Umbilical cord (tissue), 2 donors: Measurements from ENCODE around the gene EZR. TPM values are rescaled to one million over a fixed set of nuclear protein-coding genes. Genes with fewer than 3 reads are reported as not detected.
"Not testable (repeated sequence)": the region's sequence is repeated elsewhere in the genome, so short reads cannot be mapped to it uniquely, and the experiment has no call there.

ENCODE experiments used
- DNase-seq: peaks from one replicate; pipeline ENCODE4 v3.0.0-alpha.2; 2015; ENCODE audit warnings: low spot score
- total RNA-seq: library from RNA; depleted of rRNA; stranded (reverse); fragments of >200 nt; gene quantifications from one replicate; pipeline ENCODE4 v1.2.3, GENCODE V29; 2014; ENCODE audit warnings: low replicate concordance; ENCODE audit not compliant: insufficient read depth

The EZR gene
- total RNA-seq, 1 donor from 2014 or later: 85.5 TPM

- DNase-seq: no peak
Observed at GRCh38 chr6:158843751-158844683, 24.8 kb upstream of the EZR start.

GRCh38 chr6:158841358-158841757, 22.2 kb upstream of the EZR start:
- DNase-seq: no peak

GRCh38 chr6:158840465-158840864, 21.3 kb upstream of the EZR start:
- DNase-seq: no peak

- no peak for DNase-seq
Observed at GRCh38 chr6:158839796-158840195, 20.6 kb upstream of the EZR start.

GRCh38 chr6:158838790-158839189, 19.6 kb upstream of the EZR start:
- DNase-seq: not testable (repeated sequence)

GRCh38 chr6:158837684-158838625, 18.8 kb upstream of the EZR start:
- peak; percentile 75 for DNase-seq

- no peak for DNase-seq
Observed at GRCh38 chr6:158836625-158837311, 17.6 kb upstream of the EZR start.

GRCh38 chr6:158835616-158836221, 16.6 kb upstream of the EZR start:
- peak; percentile 85 for DNase-seq

- DNase-seq: no peak
Observed at GRCh38 chr6:158834675-158835385, 15.7 kb upstream of the EZR start.

GRCh38 chr6:158832807-158833206, 13.6 kb upstream of the EZR start:
- DNase-seq: not testable (repeated sequence)

GRCh38 chr6:158832026-158832425, 12.9 kb upstream of the EZR start:
- DNase-seq: no peak

GRCh38 chr6:158831571-158831970, 12.4 kb upstream of the EZR start:
- DNase-seq: no peak

- no peak for DNase-seq
Observed at GRCh38 chr6:158830736-158831135, 11.6 kb upstream of the EZR start.

GRCh38 chr6:158828807-158829206, 9.6 kb upstream of the EZR start:
- DNase-seq: no peak

- DNase-seq: peak; percentile 34
Observed at GRCh38 chr6:158826819-158827501, 7.8 kb upstream of the EZR start.

GRCh38 chr6:158825951-158826306, 6.8 kb upstream of the EZR start:
- peak; percentile 95 for DNase-seq

GRCh38 chr6:158825038-158825950, 6.1 kb upstream of the EZR start:
- peak; percentile 81 for DNase-seq

GRCh38 chr6:158823616-158824015, 4.4 kb upstream of the EZR start:
- DNase-seq: not testable (repeated sequence)
